LNCaP clone FGC (cell line): Measurements from ENCODE around the gene KCNA1.
"Not testable (repeated sequence)": the region's sequence is repeated elsewhere in the genome, so short reads cannot be mapped to it uniquely, and the experiment has no call there.

Experiments used
- DNase-seq: peaks from one replicate; pipeline ENCODE4 v3.0.0-alpha.2; 2011; ENCODE audit warnings: low read depth
- H3K4me3 ChIP-seq: 2 replicates; pipeline ENCODE4 v1.5.1; 2011; ENCODE audit warnings: mild to moderate bottlenecking, low read depth, low read length, control low read depth
- CTCF ChIP-seq: IDR thresholded peaks from 2 replicates; pipeline ENCODE4 v1.5.1; 2012; ENCODE audit warnings: mild to moderate bottlenecking; ENCODE audit not compliant: control insufficient read depth, insufficient read depth; ENCODE audit errors: extremely low read depth

The KCNA1 gene

DNA sequence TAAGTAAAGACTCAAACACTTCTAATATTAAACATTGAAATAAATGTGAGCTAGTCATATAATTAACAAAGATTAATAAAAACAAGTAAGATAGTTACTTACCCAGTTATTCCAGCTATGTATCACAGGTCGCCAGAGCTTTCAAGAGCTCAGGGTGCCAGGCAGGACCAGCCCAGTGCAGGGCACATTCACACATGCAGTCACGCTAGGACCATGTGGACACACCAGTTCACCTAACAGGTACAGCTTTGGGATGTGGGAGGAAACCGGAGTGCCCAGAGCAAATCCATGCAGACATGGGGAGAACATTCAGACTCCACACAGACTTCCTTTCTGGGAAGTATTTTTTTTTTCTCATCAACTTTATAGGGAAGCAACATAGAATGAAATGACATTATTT lies 39.3 kb upstream of the KCNA1 start:
- no peak for DNase-seq
- no peak overlapping the region for H3K4me3 ChIP-seq
- TF ChIP-seq CTCF = no peak

DNA sequence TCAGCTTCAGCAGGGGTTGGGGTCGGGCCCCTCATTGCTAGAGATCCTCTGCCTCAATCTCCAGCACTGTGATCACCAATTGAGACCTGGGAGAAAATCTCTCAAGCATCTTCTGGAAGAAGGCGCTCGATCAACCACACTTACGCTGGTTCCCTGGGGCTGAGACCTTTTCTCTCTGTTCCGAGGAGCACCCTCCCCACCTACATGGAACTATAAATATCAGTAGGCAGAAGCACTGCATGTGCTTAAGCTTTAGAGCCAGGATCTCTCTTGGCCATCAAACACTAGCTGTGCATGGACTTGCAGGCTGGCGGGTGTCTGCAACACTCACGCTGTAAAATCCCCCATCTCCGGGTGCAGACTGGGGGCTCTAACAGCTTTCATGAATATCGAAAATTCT lies 38.2 kb upstream of the KCNA1 start:
- no peak for TF ChIP-seq CTCF
- no peak overlapping the region for H3K4me3 ChIP-seq
- DNase-seq = no peak

DNA sequence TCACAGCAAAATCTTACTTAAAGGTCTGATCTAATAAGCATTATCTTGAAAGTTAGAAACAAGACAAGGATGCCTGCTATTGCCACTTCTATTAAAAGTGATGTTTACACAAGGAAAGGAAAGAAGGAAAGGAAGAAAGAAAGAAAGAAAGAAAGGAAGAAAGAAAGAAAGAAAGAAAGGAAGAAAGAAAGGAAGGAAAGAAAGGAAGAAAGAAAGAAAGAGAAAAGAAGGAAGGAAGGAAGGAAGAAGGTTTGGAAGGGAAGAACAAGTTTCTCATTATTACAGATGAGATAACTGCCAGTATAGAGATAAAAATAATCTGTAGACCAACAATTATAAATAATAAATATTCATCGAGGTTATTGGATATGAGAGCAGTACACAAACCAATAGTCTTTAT lies 35.8 kb upstream of the KCNA1 start:
- DNase-seq = no peak
- no peak for TF ChIP-seq CTCF

GRCh38 chr12:4874671-4875070 lies 35.0 kb upstream of the KCNA1 start:
- no peak for DNase-seq
- TF ChIP-seq CTCF = no peak
- no peak overlapping the region for H3K4me3 ChIP-seq

More for the DNA sequence above, 35.8 kb upstream of the KCNA1 start:
- no peak overlapping the region for H3K4me3 ChIP-seq

GRCh38 chr12:4879481-4879880 lies 30.2 kb upstream of the KCNA1 start:
- DNase-seq, H3K4me3 ChIP-seq: not testable (repeated sequence)

DNA sequence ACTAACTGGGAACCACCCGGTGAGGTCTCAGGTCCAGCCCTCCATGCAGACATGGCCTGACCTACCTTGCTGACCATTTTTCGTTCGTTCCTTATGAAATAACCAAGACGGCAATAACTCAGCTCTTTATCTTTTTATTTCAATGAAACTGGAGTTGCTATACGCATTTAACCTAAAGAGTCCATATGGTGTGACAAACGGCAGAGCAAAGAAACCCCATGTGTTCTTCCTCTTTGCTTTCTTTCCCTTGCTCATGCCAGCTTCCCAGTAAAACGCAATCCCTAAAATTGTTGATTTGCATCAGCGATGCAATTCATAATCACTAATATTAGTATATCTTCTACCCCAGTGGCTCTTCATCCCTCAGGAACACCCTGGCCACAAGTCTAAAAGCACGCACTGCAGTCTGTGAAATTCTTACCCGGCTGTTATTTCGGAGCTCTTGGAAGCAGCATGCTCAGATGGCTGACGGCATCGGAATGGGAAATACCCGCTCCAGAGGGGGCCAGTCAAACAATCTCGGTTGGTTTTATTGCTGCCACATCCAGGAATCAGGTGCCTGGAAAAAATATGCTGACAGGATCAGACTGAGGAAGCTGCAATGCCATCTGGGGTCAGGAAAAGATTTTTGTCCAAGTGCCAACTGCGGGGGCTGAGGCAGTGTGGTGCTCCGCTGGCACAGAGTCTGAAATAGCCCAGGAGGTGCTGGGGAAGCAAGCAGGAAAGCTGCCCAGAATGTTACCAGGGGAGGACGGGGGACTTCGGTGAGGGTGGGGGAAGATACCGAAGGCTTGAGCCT lies 28.2 kb upstream of the KCNA1 start:
- DNase-seq = no peak

GRCh38 chr12:4891866-4892265 lies 17.8 kb upstream of the KCNA1 start:
- TF ChIP-seq CTCF = no peak

More for the DNA sequence above, 28.2 kb upstream of the KCNA1 start:
- H3K4me3 ChIP-seq = no peak overlapping the region
- TF ChIP-seq CTCF = no peak

More at GRCh38 chr12:4891866-4892265, 17.8 kb upstream of the KCNA1 start:
- no peak overlapping the region for H3K4me3 ChIP-seq
- no peak for DNase-seq
